GM03348 (cell line): ENCODE data around the gene DHX57.
A peak's percentile ranks its signal among the peaks of the same experiment; 100 is the strongest.
"Not testable (repeated sequence)": the region's sequence is repeated elsewhere in the genome, so short reads cannot be mapped to it uniquely, and the experiment has no call there.

Source experiments
- DNase-seq: peaks from one replicate; pipeline ENCODE4 v3.0.0; 2012; ENCODE audit warnings: low spot score

DHX57 gene

DNA sequence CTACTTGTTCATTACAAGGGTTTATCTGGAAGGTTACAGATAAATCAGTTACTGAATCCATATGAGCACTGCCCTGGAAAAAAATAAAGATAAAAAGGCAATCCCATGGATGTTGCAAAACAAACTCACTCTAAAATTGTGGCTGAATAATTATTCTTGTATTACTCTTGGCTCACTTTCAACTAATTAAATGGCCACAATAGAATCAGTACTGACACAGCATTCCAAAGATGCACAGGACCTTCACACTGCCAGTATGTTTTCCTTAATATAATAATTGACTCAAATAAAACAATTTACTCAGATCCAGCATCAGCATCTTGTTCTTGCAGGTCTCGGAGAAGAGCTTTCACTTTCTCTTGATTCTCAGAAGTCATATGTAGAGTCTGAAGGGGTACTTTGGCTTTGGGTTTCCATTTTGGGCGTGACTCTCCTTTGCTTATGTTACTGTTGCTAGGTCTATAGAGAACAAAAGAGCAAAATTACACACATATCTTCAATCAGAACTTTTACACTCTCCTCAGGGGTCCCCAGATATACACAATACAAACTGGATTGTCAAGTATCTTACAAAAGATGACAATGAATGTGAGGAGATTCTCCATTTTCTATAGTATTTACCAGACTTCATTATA is 12.6 kb downstream of the DHX57 start:
- DNase-seq = no peak

DNA sequence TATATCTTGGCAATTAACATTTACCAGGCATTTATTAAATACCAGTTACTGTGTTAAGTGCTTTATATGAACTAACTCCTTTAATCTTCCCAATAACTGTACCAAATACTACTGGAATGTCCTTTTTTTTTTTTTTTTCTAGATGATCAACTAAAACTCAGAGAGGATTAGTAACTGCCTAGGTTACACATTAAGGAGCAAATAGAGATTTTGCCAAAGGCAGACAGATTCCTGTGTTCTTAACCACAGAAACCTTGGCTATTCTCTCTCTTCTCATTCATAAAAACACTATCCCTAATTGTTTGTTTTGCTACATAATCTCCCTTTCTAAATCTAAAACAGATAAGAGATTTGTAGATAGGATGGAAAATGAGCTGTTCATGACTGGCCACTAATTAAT is 13.3 kb downstream of the DHX57 start:
- no peak for DNase-seq

DNA sequence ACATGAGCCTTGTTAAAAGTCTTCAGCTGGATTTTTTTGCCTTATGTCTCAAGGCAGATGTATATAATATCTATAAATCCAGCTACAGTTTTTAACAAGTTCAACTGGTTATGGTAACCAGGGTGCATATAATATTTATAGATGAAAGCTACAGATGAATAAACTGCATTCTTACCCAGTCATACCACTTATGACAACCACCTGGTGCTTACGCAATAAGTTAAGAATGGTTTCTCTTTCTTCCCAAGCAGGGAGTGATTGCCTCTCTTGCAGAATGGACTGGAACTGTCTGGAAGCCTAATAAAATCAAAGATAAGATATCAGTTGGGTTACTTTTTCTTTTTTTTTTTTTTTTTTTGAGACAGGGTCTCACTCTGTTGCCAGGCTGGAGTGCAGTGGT is 19.6 kb downstream of the DHX57 start:
- peak; percentile 27 for DNase-seq

DNA sequence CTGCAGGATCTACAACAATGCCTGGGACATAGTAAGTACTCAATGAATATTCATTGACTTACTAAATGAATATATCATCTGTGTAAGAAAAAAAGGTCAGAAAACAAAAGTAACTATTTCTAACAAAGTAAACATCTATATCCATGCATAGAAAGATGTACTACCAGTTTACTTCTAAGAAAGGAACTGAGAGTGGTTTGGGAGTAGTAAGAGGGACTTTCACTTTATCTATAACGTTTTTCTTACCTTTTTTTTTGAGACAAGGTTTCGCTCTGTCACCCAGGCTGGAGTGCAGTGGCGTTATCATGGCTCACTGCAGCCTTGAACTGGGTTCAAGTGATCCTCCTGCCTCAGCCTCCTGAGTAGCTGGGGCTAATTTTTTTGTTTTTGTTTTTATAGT is 25.7 kb downstream of the DHX57 start:
- DNase-seq = no peak

DNA sequence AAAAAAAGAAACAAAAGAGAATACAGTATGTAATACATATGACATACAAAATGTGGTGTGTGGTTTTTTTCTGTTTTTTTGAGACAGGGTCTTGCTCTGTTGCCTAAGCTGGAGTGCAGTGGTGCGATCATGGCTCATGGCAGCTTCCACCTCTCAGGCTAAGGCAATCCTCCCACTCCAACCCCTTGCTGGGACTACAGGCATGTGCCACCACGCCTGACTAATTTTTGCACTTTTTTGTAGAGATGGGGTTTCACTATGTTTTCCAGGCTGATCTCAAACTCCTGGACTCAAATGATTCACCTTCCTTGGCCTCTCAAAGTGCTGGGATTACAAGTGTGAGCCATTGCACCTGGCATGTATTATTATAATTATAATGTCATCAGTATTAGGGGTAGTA is 38.9 kb downstream of the DHX57 start:
- DNase-seq = no peak

DNA sequence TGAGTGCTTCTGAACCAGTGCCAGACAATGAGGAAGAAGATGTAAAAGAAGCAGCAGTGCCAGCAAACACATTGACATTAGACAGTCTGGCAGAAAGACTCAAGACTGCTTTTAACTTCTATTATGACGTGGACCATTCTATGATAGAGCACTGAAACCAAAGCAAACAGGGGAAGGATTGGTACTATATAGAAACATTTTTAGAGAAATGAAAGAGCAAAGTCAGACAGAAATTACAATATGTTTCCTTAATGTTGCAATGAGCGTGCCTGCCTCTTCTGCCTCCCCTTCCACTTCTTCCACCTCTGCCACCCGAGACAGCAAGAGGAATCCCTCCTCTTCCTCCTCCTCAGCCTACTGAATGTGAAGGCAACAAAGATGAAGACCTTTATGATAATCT is 39.7 kb downstream of the DHX57 start:
- DNase-seq = no peak

DNA sequence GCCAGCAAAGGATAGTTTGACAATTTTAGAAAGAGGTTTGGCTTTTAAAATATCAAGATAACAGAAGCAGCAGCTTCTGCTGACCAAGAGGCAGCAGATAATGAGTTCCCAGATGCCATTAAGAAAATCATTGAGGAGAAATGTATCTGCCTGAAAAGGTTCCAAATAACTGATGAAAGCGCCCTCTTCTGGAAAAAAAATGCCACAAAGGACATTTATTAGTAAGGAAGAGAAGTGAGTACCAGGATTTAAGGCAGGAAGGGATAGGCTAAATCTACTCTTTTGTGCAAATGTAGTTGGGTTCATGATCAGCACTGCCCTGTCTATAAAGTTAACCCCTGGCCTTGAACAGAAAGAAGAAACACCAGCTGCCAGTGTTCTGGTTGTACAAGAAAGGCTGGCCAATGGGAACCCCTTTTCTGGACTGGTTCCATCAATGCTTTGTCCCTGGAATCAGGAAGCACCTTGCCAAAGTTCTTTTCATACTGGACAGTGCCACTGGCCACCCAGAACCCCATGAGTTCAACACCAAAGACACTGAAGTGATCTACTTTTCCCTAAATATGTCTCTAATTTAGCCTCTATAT is 40.6 kb downstream of the DHX57 start:
- DNase-seq = peak; percentile 17

DNA sequence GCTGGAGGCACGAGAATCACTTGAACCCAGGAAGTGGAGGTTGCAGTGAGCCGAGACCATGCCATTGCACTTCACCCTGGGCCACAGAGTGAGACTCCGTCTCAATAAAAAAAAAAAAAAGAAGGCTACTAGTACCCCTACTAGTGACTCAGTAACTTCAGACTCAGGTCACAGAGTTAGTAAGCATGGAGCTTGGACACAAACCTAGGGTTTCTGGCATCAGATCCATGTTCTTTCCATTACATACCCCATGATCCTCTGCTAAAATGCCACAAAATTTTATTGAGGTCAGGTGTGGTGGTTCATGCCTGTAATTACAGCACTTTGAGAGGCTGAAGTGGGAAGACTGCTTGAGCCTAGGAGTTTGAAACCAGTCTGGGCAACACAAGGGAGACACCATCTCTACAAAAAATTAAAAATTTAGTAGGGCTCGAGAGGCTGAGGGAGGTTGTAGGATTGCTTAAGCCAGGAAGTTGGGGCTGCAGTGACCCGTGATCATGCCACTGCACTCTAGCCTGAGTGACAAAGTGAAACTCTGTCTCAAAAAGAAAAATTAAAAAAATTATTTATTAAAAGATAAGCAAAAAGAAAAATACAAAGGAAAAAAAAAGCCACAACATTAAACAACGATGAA is 45.1 kb downstream of the DHX57 start:
- DNase-seq = no peak

DNA sequence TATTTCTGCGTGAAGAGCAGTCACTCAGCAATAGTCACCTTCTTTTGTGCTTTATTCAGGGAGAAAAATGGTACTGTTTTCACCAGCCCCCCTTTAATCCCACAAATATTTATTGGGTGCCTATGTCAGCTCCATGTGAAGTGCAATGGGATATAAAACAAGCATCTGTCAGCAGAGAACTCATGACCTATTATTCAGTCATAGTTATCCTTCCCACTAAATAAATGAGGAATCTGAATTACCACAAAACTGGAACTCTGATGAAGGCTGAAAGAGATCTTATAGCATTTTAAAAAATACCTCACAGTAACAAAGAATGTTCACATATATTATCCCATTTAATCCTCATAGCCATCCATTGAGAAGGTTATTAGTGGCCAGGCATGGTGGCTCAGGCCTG is 45.8 kb downstream of the DHX57 start:
- DNase-seq = no peak

DNA sequence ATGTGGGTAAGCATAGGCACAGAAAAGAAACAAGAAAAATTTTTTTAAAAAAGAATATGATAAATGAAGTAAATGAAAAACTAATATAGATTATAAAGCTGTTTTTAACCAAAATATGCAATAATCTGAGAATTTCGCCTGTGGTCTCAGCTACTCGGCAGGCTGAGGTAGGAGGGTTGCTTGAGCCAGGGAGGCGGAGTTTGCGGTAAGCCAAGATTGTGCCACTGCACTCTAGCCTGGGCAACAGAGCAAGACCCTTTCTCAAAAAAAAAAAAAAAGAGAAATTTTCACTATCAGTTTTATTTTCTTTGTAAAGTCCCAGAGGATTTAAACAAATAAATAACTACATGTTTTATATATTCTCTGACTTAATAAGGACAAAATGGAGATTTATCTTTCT is 47.3 kb downstream of the DHX57 start:
- DNase-seq = no peak

DNA sequence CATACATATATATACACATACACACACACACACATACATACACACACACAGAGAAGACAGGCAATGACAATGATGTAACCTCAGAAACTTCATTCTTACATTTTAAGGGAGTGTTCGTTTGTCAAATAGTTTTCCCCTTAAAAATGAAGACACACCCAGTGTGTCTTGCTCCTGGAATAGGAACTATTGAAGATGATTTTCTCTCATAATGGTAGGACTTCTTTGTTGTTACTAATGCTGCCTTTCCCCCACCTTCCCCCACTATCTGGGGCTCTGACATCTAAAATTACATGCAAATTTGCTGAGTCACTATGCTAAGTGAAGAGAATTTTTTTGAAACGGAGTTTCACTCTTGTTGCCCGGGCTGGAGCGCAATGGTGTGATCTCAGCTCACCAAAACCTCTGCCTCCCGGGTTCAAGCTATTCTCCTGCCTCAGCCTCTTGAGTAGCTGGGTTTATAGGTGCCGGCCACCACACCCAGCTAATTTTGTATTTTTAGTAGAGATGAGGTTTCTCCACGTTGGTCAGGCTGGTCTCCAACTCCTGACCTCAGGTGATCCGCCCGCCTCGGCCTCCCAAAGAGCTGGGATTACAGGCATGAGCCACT is 48.1 kb downstream of the DHX57 start:
- DNase-seq = peak; percentile 77

DNA sequence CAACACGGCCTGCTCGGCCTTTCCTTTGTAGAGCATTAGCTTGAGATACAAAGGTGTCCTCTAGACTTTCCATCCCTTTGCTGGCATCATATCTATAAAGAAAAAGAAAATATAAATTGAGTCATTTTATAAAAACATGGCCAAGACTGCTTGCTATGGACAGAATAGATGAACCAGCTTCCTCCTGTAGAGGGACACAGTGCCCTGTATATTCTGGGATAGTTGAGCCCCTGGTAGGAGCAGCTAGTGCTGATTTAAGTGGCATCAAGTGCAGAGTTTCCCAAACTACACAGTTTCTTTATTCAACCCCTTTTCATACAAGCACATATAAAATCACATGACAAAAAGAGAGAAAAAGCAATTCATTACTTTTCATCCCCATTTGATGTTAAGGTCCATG is 49.8 kb downstream of the DHX57 start:
- no peak for DNase-seq

DNA sequence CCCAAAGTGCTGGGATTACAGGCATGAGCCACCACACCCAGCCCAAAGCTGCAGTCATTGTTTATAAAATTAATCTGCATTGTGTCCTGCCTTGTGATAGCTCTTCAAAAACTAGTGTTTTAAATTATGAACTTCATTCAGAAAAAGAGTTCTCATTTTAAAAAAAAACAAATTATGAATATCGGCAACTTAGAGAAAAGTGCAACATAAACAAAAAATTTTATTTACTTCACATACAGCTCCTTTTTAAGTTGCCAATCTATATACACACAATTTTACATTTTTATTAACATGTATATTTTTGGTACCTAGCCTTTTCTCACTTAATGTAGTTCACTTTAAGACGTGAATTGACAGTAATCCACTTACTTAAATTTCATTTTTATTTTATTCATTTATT is 50.8 kb downstream of the DHX57 start:
- no peak for DNase-seq

DNA sequence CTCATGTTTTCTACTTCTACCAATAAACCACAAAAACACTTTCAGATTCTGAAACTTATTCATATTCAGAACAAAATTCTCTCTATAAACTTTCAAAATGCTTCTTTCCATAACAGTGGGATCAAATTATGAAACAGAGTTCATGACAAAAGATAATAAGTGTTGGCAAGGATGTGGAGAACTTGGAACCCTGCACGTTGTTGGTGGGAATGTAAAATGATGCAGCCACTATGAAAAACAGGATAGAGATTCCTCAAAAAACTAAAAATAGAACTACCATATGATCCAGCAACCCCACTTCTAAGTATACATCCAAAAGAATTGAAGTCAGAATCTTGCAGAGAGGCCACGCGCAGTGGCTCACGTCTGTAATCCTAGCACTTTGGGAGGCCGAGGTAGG is 52.3 kb downstream of the DHX57 start:
- no peak for DNase-seq

DNA sequence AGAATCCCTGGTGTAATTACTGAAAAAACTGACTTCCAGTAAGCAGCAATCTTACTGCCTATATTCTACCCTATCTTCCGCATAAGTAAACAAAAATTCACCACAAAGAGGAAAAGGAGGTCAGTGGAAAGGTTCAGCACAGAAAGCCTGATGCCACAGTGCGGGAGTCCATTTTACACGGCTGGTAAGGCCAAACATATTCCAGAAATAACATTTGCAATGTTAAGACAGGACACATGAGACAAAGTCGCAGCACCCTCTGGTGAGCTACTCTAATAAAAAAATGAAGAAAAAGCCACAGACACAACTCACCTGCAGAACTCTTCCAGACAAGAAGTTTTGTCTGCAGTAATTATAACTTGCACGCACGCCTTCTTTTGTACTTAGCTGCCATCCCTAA is 57.2 kb downstream of the DHX57 start:
- no peak for DNase-seq

DNA sequence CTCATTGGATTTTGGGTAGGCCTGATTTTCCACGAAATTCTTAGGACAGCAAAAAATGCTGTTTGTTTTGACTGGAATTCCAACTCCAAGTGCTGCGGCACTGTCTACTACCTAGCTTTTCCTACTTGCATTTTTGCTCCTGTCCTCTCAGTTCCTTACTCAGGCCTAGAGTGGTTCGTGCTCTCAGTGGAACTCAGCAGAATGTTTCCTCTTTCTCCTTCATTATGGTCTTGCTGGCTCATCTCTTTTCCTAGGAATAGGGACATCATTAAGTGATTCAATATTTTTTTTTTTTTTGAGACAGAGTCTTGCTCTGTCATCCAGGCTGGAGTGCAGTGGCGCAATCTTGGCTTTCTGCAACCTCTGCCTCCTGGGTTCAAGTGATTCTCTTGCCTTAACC is 59.8 kb downstream of the DHX57 start:
- DNase-seq = no peak

DNA sequence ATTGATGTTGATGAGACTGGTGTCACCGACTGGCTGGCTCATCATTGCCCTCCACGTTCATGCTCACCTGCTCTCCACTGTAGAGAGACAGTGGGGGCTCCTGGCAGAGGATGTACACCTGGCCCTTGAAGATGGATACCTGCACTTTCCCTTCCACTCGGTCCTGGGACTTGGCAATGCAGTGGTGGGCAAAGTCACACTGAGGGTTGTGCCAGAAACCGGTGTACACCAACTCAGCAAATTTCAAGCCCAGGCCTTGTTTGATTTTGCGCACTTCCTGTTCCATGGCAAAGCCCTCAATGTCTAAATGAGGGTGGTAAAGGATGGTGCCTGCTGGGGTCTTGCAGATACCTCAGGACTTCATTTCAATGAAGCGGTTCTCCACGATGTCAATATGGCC is 65.2 kb downstream of the DHX57 start:
- DNase-seq = no peak

DNA sequence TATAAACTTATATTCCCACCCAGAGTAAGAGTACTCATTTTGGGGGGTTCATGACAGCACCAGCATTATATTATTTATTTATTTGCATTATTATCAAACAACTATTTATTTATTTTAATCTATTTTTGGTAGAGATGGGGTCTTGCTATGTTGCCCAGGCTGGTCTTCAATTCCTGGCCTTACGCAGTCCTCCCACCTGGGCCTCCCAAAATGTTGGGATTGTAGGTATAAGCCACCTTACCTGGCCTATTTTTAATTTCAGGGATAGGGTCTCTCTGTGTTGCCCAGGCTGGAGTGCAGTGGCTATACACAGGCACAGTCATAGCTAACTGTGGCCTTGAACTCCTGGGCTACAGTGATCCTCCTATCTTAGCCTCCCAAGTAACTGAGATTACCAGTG is 67.1 kb downstream of the DHX57 start:
- DNase-seq = no peak

DNA sequence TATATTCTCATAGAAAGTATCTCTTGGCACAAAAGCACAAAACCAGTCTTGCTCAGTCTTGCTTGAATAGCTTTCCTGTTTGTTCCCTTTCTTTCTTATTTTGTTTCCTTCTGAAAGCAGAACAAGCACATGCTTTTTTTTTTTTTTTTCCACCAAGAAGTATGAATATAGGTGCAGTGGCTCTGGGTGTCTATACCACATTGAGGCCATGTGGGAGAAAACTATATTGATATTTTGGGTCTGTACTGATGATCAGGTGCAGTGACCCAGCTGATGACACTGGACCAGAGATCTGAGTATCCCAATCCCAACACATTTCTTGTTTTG is 69.0 kb downstream of the DHX57 start:
- DNase-seq = no peak

DNA sequence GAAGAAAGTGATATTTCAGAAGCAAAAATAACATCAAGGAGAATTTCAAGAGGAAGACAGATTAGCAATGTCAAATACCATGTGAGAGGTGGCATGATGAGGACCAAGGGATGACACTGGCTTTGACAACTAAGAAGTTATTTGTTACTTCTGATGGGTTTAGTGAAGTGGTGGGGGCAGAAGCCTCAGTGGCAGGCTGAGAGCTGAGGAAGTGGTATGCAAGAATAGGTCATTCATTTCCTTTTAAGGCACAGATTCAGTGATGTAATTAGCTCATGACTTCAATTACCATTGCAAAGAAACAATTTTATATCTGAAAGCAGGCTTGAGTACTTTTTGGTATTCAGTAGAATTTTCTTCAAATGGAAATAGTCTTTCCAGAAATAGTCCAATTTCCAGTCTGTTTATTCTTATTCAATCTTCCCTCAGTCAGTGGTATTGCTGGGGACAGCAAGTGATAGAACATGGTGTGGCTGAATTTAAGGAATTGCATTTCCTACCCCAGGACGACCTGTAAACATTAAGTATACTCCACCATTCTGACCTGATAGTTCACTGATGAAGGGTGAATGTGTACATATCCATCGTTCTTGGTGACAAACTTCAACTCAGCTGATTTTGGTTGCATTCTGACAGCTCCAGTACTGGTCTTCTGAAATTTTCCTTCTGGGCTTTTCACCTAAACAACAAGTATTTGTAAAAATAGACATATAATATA is 69.6 kb downstream of the DHX57 start:
- no peak for DNase-seq

DNA sequence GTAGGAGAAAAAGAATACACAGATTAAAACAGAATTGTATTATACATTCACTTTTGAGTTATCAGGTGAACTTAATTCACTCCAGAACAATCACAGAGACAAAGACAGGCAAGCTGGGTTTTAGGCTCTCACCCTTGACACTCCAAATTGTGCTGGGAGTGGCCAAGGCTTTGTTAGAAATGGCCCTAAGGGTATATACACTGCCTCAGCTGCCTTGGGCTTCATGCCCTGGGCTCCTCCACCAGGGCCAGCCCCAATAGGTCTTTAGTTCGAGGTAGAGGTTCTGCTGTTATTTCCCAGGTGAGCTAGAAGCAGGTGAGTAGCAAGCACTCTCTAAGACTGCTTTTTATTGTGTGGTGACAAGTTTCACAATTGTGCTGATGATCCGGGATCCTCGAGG is 77.8 kb downstream of the DHX57 start:
- no peak for DNase-seq

DNA sequence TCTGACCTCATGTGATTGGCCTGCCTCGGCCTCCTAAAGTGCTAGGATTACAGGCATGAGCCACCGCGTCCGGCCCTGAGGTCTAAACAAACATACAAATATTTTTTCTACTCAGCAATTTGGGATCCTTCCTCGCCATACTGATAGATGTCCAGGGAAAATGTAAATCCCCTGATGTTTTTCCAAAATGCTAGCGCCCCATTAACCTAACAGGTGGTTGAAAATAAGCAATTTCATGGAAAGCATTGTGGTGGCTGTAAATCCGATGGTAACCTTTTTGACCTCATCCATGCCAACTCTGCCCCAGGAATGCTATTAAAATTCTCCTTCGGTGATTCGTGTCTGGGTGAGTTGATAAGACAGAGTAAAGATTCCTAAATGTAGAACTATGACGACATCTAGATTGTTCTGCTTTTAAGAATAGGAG is 78.5 kb downstream of the DHX57 start:
- no peak for DNase-seq

DNA sequence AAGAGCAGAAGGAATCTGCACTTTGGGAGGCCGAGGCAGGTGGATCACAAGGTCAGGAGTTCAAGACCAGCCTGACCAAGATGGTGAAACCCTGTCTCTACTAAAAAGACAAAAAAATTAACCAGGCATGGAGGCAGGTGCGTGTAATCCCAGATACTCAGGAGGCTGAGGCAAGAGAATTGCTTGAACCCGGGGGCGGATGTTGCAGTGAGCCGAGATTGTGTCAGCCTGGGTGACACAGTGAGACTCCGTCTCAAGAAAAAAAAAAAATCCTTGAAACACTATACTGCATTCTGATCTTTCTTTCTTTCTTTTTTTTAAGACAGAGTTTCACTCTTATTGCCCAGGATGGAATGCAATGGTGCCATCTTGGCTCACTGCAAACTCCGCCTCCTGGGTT is 80.7 kb downstream of the DHX57 start:
- not testable (repeated sequence) for DNase-seq
